Measurements from ENCODE around the gene ELMOD3. TPM values are rescaled to one million over a fixed set of nuclear protein-coding genes. Genes with fewer than 3 reads are reported as not detected.
"Not testable (repeated sequence)": the region's sequence is repeated elsewhere in the genome, so short reads cannot be mapped to it uniquely, and the experiment has no call there.

ELMOD3 gene
- total RNA-seq, 1 donor from 2014 or later: 19.6 TPM

- H3K27me3 ChIP-seq (ENCODE audit: low read depth): no peaks in the 10 kb centered on the region
- H3K36me3 ChIP-seq: no peaks in the 10 kb centered on the region
- H3K9me3 ChIP-seq: no peaks in the 10 kb centered on the region
- H3K27ac ChIP-seq: peak overlapping the region; percentile 94
- TF ChIP-seq CTCF (IDR thresholded peaks at IDR 0.05): no peak
- DNase-seq (no peak), ATAC-seq (peak; percentile 14 to 30)
- peaks cover 43% of the 10 kb centered on the region for H3K4me1 ChIP-seq
- peak overlapping the region; percentile 54 for H3K4me3 ChIP-seq
- intact Hi-C loops (cut with DNase I): no loop called here
Observed at GRCh38 chr2:85438201-85439024, 83.8 kb downstream of the ELMOD3 start.

- Histone ChIP-seq H3K4me1 (peaks cover 36% of the 10 kb centered on the region), H3K4me3 (no peak overlapping the region), H3K27ac (peak overlapping the region; percentile 94), H3K27me3 (ENCODE audit: low read depth) (no peaks in the 10 kb centered on the region), H3K9me3 (no peaks in the 10 kb centered on the region), H3K36me3 (no peaks in the 10 kb centered on the region)
- TF ChIP-seq CTCF (IDR thresholded peaks at IDR 0.05): no peak
- no peak for DNase-seq
- intact Hi-C loops (cut with DNase I): no loop called here
- no peak for ATAC-seq
Observed at GRCh38 chr2:85439025-85439472, 84.5 kb downstream of the ELMOD3 start.

DNA sequence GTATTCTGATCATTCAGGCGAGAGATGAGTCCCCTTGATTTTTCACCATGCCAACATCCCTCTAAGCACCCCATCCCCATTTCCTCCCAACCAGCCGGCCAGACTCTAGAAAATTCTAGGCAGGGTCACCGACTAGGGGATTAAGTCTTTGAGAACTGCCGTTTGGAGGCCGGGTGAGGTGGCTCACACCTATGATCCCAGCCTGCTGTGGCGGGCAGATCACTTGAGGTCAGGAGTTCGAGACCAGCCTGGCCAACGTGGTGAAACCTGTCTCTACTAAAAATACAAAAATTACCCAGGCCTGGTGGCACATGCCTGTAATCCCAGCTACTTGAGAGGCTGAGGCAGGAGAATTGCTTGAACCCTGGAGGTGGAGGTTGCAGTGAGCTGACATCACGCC is 85.0 kb downstream of the ELMOD3 start:
- H3K9me3 ChIP-seq; intact Hi-C loops (cut with DNase I); DNase-seq; H3K36me3 ChIP-seq; ATAC-seq; H3K4me3 ChIP-seq; H3K27ac ChIP-seq; H3K27me3 ChIP-seq (ENCODE audit: low read depth): not testable (repeated sequence)
- H3K4me1 ChIP-seq: peaks cover 33% of the 10 kb centered on the region

GRCh38 chr2:85439986-85440385 is 85.4 kb downstream of the ELMOD3 start:
- no peak overlapping the region for H3K27ac ChIP-seq
- no peak for ATAC-seq
- H3K4me1 ChIP-seq: peaks cover 29% of the 10 kb centered on the region
- no peaks in the 10 kb centered on the region for H3K9me3 ChIP-seq
- intact Hi-C loops (cut with DNase I): no loop called here
- TF ChIP-seq CTCF (IDR thresholded peaks at IDR 0.05): no peak
- no peak for DNase-seq
- no peaks in the 10 kb centered on the region for H3K36me3 ChIP-seq
- H3K4me3 ChIP-seq: no peak overlapping the region
- no peaks in the 10 kb centered on the region for H3K27me3 ChIP-seq (ENCODE audit: low read depth)

DNA sequence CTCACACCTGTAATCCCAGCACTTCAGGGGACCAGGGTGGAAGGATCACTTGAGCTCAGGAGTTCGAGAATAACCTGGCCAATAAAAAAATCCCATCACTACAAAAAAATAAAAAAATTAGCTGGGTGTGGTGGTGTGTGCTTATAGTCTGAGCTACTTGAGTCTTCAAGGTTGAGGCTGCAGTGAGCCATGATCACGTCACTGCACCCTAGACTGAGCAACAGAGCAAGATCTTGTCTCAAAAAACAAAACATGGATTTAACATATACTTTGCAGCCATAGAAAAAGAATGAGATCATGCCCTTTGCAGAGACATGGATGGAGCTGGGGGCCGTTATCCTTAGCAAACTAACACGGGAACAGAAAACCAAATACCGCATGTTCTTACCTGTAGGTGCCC is 86.2 kb downstream of the ELMOD3 start:
- H3K4me1 ChIP-seq: peaks cover 24% of the 10 kb centered on the region
- H3K27ac ChIP-seq: no peak overlapping the region
- H3K9me3 ChIP-seq: no peaks in the 10 kb centered on the region
- H3K27me3 ChIP-seq (ENCODE audit: low read depth): no peaks in the 10 kb centered on the region
- H3K36me3 ChIP-seq: no peaks in the 10 kb centered on the region
- no peak for TF ChIP-seq CTCF (IDR thresholded peaks at IDR 0.05)
- ATAC-seq (no peak), DNase-seq (no peak)
- no peak overlapping the region for H3K4me3 ChIP-seq
- intact Hi-C loops (cut with DNase I): no loop called here

Other genes with a start within 250 kb of the ELMOD3 start
- gene TCF7L1, start 221.4 kb upstream of the ELMOD3 start, total RNA-seq: 17.1 TPM
- 171 TPM for gene TGOLN2, start 26.8 kb upstream of the ELMOD3 start, total RNA-seq
- 55.5 TPM for gene RETSAT, start 241 bp upstream of the ELMOD3 start, total RNA-seq
- gene CAPG, start 55.6 kb downstream of the ELMOD3 start, total RNA-seq: 555 TPM
- 0.97 TPM for gene SH2D6, start 63.9 kb downstream of the ELMOD3 start, total RNA-seq
- 183 TPM for gene MAT2A, start 184.4 kb downstream of the ELMOD3 start, total RNA-seq
- gene GGCX, start 206.7 kb downstream of the ELMOD3 start, total RNA-seq: 62.2 TPM
- gene VAMP8, start 222.8 kb downstream of the ELMOD3 start, total RNA-seq: 272 TPM
- 87.0 TPM for gene VAMP5, start 229.7 kb downstream of the ELMOD3 start, total RNA-seq
- 89.8 TPM for gene RNF181, start 241.0 kb downstream of the ELMOD3 start, total RNA-seq
- gene TMEM150A, start 247.9 kb downstream of the ELMOD3 start, total RNA-seq: 28.9 TPM